GM19193 (cell line): ENCODE measurements around the gene FREY1.

Experiments
- POLR2A ChIP-seq: IDR thresholded peaks from 4 replicates; pipeline ENCODE4 v1.6.1; 2011; ENCODE audit not compliant: insufficient read depth, insufficient read length; ENCODE audit errors: extremely low read depth

The FREY1 gene

GRCh38 chr11:45909594-45910475 is 2.8 kb upstream of the FREY1 start:
- no peak for TF ChIP-seq POLR2A

DNA sequence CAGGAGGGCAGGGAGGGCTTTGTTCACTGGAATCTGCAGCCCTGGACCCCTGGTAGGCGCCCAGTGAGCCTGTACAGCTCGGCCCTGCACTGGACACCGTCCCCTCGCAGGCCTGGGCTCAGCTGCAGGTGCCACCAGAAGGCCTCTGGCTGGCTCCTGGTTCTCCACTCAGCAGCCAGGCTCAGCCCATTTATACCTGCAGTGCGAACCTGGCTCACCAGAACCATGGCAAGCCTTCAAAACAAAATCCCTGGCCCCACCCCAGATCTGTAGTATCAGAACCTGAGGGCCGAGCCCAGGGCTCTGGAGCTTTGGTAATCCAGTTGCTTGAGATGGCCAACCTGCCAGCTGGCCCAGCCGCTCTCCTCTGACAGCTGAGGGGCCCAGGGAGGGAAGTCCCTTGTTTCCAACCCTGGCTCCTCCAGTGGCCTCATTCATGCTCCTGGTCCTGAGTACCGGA is 870 bp upstream of the FREY1 start:
- peak; percentile 10 for TF ChIP-seq POLR2A

DNA sequence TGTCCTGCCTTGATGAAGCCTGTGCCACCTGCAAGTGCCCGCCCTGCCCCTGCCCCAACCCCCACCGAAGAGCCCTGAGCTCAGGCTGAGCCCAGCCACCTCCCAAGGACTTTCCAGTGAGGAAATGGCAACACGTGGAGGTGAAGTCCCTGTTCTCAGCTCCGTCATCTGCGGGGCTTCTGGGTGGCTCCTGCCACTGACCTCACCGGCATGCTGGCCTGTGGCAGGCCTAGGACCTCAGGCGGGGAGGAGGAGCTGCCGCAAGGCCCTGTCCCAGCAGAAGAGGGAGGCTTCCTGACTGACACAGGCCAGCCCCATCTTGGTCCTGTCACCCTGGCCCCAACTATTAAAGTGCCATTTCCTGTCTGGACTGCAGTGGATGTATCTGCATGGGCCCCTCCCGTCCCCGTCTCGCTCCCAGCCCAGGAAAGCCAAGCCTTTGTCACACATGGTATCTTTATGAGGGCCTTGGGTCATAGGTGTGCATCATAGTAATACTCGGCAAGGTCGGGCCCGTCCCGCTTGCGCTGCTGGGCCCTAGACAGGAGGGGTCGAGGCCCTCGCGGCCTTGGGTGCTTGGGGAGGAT is 882 bp downstream of the FREY1 start:
- TF ChIP-seq POLR2A = no peak

DNA sequence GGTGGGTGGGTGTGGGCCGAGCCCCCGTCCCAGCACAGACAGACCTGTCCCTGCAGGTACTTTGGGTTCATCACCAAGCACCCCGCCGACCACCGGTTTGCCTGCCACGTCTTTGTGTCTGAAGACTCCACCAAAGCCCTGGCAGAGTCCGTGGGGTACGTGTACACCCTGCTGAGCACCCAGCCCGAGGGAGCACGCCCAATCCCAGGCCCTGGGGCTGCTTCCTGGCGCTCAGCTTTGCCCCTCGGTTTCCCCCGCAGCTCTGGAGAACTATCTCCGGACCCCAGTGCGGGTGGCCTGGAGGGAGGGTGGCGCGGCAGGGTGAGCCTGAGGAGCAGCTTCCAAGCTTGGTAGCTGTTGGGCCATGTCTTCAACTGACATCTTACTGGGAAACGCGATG is 2.0 kb downstream of the FREY1 start:
- TF ChIP-seq POLR2A = no peak

- TF ChIP-seq POLR2A = no peak
Observed at GRCh38 chr11:45904309-45904915, 2.7 kb downstream of the FREY1 start.

DNA sequence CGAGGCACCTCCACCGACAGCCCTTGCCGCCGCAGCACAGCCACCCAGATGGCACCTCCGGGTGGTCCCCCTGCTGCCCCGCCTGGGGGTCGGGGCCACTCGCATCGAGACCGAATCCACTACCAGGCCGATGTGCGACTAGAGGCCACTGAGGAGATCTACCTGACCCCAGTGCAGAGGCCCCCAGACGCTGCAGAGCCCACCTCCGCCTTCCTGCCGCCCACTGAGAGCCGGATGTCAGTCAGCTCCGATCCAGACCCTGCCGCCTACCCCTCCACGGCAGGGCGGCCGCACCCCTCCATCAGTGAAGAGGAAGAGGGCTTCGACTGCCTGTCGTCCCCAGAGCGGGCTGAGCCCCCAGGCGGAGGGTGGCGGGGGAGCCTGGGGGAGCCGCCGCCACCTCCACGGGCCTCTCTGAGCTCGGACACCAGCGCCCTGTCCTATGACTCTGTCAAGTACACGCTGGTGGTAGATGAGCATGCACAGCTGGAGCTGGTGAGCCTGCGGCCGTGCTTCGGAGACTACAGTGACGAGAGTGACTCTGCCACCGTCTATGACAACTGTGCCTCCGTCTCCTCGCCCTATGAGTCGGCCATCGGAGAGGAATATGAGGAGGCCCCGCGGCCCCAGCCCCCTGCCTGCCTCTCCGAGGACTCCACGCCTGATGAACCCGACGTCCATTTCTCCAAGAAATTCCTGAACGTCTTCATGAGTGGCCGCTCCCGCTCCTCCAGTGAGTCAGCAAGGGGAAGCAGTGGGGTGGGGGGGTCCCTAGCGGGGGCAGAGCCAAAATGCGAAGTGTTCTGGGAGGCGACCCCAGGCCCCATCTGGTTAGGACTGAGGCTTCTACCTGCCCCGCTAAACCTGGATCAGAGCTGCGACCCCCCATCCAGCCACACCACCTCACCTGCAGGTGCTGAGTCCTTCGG is 4.4 kb downstream of the FREY1 start:
- TF ChIP-seq POLR2A = no peak

- TF ChIP-seq POLR2A = no peak
Observed at GRCh38 chr11:45901626-45902025, 5.4 kb downstream of the FREY1 start.

DNA sequence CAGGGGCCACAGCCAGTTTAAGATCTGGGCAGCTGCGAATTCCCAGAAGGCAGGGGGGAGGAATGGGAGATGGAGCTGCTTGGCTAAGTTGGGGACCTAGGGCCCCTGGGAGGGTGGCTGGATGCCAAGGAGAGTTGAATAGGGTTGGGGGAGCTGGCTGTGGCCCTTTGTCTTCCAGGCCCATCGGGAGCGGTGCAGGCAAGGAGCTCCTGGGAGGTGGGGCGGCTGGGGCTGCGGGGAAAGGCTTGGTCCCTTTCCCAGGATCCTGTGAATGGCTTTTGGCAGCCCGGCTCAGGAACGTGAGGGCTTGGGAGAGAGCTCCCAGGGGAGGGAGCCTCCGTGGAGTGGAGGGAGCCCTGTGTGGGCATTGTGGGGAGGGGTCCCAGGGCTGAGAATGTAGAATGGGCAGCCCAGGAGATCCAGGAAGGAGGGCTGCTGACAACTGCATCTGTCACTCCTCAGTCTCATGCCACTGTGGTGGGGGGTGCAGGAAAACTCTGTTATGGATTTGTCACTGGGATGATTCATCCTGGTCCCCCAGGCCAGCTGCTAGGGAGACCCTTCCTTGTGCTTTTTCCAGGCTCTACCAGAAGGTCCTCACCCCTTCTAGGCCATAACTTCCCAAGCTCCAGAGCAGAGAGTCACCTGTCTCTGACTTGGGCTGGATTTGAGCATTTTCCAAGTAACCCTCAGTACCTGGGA is 6.0 kb downstream of the FREY1 start:
- TF ChIP-seq POLR2A = no peak

GRCh38 chr11:45899448-45900174 is 7.5 kb downstream of the FREY1 start:
- TF ChIP-seq POLR2A = no peak

GRCh38 chr11:45899086-45899447 is 8.0 kb downstream of the FREY1 start:
- no peak for TF ChIP-seq POLR2A

GRCh38 chr11:45897556-45897955 is 9.5 kb downstream of the FREY1 start:
- no peak for TF ChIP-seq POLR2A

- TF ChIP-seq POLR2A = no peak
Observed at GRCh38 chr11:45896422-45896984, 10.6 kb downstream of the FREY1 start.

DNA sequence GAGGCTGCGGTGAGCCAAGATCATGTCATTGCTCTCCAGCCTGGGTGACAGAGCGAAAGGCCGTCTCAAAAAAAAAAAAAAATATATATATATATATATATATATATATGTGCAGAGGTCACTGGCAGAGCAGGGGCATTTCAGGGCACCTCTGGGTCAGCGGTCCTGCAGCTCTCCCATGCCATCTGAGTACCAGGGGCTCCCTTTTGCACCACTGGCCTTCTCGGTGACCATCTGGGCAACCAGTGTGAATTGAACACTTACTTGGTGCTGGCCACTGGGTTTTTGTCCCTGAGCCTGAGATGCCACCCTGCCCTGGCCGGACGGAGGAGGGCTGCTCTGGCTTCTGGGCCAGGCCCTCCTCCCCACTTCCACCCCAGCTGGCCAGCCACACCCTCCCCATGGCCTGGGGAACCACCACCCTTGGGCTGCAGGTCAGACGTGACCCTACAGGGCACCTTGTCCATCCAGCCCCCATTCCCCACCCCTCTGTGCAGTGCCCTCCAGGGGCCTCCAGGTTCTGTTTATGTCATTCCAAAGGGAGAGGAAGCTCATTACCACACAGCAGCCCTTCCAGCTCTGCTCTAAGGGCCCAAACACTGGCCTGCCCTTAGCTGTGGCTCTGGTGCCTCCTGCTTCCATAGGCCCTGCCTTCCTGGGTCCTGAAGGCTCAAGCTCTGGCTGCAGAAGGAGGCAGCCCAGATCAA is 11.4 kb downstream of the FREY1 start:
- no peak for TF ChIP-seq POLR2A
